GM06990 (cell line): Measurements from ENCODE around the gene OSTN.

Experiments
- DNase-seq: peaks from one replicate; pipeline ENCODE4 v3.0.0-alpha.2; 2011; ENCODE audit not compliant: insufficient read length; ENCODE audit errors: extremely low read depth
- H3K27me3 ChIP-seq: replicated peaks from 2 replicates; pipeline ENCODE4 v1.6.0; 2011; ENCODE audit warnings: low read length; ENCODE audit not compliant: control insufficient read depth, insufficient read depth
- H3K36me3 ChIP-seq: 2 replicates; pipeline ENCODE4 v1.5.1; 2011; ENCODE audit warnings: low read length; ENCODE audit not compliant: control insufficient read depth, insufficient read depth
- H3K4me3 ChIP-seq: replicated peaks from 2 replicates; pipeline ENCODE4 v1.5.1; 2011; ENCODE audit warnings: low read depth, mild to moderate bottlenecking, control low read depth, low read length
- TF ChIP-seq, protein P1 (sequence below): IDR thresholded peaks from 2 replicates; pipeline ENCODE4 v1.5.1; 2011; ENCODE audit warnings: low read length, control low read depth, mild to moderate bottlenecking, inconsistent platforms; ENCODE audit not compliant: insufficient read depth, poor library complexity, severe bottlenecking

OSTN gene

DNA sequence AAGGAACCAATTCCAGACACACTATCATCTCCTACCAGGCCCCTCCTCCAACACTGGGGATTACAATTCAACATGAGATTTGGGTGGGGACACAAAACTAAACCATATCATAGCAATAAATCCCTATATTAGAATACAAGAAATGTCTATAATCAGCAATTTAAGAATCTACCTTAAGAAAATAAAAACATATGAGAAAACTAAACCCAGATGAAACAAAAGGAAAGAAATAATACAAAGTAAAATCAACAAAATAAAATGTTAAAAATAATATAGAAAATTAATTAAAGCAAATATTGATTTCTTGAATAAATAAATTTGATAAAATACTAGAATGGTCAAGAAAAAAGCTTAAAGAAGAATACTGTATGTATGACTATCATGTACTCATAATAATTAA is 6.1 kb upstream of the OSTN start:
- Histone ChIP-seq H3K4me3 (no peak overlapping the region), H3K27me3 (no peaks in the 10 kb centered on the region), H3K36me3 (no peaks in the 10 kb centered on the region)
- DNase-seq, result no peak
- TF ChIP-seq, protein P1, sequence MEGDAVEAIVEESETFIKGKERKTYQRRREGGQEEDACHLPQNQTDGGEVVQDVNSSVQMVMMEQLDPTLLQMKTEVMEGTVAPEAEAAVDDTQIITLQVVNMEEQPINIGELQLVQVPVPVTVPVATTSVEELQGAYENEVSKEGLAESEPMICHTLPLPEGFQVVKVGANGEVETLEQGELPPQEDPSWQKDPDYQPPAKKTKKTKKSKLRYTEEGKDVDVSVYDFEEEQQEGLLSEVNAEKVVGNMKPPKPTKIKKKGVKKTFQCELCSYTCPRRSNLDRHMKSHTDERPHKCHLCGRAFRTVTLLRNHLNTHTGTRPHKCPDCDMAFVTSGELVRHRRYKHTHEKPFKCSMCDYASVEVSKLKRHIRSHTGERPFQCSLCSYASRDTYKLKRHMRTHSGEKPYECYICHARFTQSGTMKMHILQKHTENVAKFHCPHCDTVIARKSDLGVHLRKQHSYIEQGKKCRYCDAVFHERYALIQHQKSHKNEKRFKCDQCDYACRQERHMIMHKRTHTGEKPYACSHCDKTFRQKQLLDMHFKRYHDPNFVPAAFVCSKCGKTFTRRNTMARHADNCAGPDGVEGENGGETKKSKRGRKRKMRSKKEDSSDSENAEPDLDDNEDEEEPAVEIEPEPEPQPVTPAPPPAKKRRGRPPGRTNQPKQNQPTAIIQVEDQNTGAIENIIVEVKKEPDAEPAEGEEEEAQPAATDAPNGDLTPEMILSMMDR, result no peak

DNA sequence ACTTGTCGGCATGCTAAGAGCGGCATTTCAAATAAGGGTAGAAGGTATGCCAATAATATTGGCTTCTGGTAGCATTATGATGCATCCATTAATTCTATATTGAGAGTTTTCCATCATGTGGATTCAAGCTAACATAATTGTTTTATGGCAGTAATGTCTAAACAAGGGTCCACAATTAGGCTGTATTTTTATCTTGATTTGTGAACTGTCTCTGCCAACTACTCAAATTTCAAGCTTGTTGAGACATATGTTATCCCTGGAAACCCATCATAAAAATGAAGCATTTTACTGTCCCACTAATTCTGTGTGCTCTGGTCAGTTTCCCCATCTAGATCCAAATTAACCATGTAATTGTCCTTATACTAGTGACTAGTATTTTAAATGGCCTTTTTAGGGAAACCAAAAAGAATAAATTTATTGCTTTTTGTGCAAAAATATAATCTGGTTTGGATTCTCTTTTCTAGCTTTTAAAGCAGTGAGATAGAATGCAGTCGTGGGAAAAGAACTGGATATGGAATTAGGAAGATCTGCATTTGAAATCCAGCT is 1.2 kb upstream of the OSTN start:
- H3K36me3 ChIP-seq, result no peaks in the 10 kb centered on the region
- TF ChIP-seq, protein P1, result no peak
- no peak for DNase-seq
- H3K27me3 ChIP-seq, result no peaks in the 10 kb centered on the region
- no peak overlapping the region for H3K4me3 ChIP-seq

DNA sequence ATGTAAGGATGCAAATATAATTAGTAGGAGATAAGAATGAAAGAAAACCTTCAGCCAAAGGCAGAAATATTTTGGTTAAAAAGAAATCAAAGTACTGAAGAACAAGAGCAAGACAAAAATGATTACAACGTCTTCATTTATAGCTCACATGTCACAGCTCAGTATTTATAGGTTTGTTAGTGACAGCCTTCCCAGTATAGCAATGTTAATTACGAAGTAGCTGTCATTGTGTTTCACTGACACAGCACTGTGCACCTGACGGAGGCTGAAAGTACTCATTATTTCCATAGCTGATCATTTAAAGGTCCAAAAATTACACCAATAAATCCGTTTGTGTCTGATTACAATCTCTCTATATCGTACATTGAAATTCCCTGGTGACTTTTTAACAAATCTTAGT is 561 bp upstream of the OSTN start:
- Histone ChIP-seq H3K27me3 (no peaks in the 10 kb centered on the region), H3K4me3 (no peak overlapping the region), H3K36me3 (no peaks in the 10 kb centered on the region)
- DNase-seq, result no peak
- TF ChIP-seq, protein P1, result no peak

DNA sequence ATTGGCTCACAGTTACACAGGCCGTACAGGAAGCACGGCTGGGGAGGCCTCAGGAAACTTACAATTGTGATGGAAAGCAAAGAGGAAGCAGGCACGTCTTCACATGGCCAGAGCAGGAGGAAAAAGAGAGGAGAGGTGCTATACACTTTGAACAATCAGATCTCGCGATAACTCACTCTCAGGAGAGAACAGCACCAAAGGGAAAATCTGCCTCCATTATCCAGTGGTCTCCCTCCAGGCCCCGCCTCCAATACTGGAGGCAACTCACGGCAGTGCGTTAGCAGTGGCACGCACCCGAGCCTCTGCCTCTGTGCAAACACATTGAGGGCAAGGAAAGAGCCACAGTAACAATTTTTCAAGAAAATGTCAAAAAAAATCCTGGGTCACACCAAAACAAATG is 11.0 kb downstream of the OSTN start:
- no peak overlapping the region for H3K4me3 ChIP-seq
- no peaks in the 10 kb centered on the region for H3K36me3 ChIP-seq
- TF ChIP-seq, protein P1, result no peak
- no peaks in the 10 kb centered on the region for H3K27me3 ChIP-seq
- DNase-seq, result no peak

DNA sequence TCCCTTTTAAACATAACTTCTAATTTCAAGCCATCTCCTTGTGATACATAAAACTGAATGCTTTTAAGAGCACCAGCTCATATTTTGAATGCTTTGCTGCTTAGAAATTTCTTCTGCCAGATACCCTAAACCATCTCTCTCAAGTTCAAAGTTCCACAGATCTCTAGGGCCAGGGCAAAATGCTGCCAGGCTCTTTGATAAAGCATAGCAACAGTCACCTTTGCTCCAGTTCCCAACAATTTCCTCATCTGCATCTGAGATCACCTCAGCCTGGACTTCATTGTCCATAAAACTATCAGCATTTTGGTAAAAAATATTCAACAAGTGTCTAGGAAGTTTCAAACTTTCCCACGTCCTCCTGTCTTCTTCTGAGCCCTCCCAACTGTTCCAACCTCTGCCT is 17.5 kb downstream of the OSTN start:
- H3K27me3 ChIP-seq, result no peaks in the 10 kb centered on the region
- DNase-seq, result no peak
- no peaks in the 10 kb centered on the region for H3K36me3 ChIP-seq
- no peak overlapping the region for H3K4me3 ChIP-seq
- TF ChIP-seq, protein P1, result no peak

DNA sequence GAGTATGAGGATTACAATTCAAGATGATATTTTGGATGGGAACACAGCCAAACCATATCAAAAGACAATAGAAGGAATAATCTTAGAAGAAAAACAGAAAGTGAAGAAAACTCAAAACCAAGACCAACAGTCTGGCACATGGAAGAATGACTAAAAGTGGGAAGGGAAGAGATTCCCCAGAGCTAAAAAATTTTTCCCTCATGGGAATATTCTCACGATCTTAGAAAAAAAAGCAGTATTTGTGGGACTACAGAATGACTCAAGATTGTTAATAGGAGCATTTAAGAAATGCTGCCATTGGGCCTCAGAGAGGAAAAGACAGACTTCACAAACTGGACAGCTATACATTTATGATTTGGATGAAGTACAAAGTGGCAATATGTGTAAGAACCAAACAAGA is 18.3 kb downstream of the OSTN start:
- no peak for DNase-seq
- no peaks in the 10 kb centered on the region for H3K27me3 ChIP-seq

More for the DNA sequence above, 18.3 kb downstream of the OSTN start:
- Histone ChIP-seq H3K4me3 (no peak overlapping the region), H3K36me3 (no peaks in the 10 kb centered on the region)
- TF ChIP-seq, protein P1, result no peak
